ENCODE data around the gene PSMD10.

PSMD10 gene

GRCh38 chrX:108072746-108073145 lies 18.6 kb downstream of the PSMD10 start:
- no peak for DNase-seq (ENCODE audit: low spot score)

GRCh38 chrX:108071578-108071977 lies 19.8 kb downstream of the PSMD10 start:
- DNase-seq (ENCODE audit: low spot score): no peak

- no peak for DNase-seq (ENCODE audit: low spot score)
These were observed 20.5 kb downstream of the PSMD10 start for GRCh38 chrX:108070891-108071290.

- DNase-seq (ENCODE audit: low spot score): no peak
These were observed 23.2 kb downstream of the PSMD10 start for GRCh38 chrX:108068121-108068520.

GRCh38 chrX:108064613-108065012 lies 26.7 kb downstream of the PSMD10 start:
- DNase-seq (ENCODE audit: low spot score): no peak

GRCh38 chrX:108064001-108064400 lies 27.3 kb downstream of the PSMD10 start:
- DNase-seq (ENCODE audit: low spot score): no peak

GRCh38 chrX:108059801-108060200 lies 31.5 kb downstream of the PSMD10 start:
- no peak for DNase-seq (ENCODE audit: low spot score)

GRCh38 chrX:108055546-108055945 lies 35.8 kb downstream of the PSMD10 start:
- DNase-seq (ENCODE audit: low spot score): no peak

- DNase-seq (ENCODE audit: low spot score): no peak
These were observed 38.1 kb downstream of the PSMD10 start for GRCh38 chrX:108053218-108053617.

- DNase-seq (ENCODE audit: low spot score): no peak
These were observed 41.7 kb downstream of the PSMD10 start for GRCh38 chrX:108049649-108050048.

GRCh38 chrX:108044554-108045256 lies 46.6 kb downstream of the PSMD10 start, which contains the start of gene VSIG1:
TSS of gene VSIG1 (plus strand) at chrX:108045065. CDS start at chrX:108045131, 66 bp downstream.
- DNase-seq (ENCODE audit: low spot score): no peak

GRCh38 chrX:108036298-108036973 lies 54.9 kb downstream of the PSMD10 start:
- no peak for DNase-seq (ENCODE audit: low spot score)

GRCh38 chrX:108034725-108035124 lies 56.6 kb downstream of the PSMD10 start:
- no peak for DNase-seq (ENCODE audit: low spot score)
